Measurements from ENCODE around the gene SCGB1D1. TPM values are rescaled to one million over a fixed set of nuclear protein-coding genes. Genes with fewer than 3 reads are reported as not detected.

The SCGB1D1 gene
- total RNA-seq, 1 experiment from 2014 or later, result not detected

GRCh38 chr11:62152245-62153086, 37.5 kb upstream of the SCGB1D1 start:
- no peak for ATAC-seq
- CTCF ChIA-PET, result no interaction called here

GRCh38 chr11:62153087-62153395, 37.0 kb upstream of the SCGB1D1 start:
- CTCF ChIA-PET, result no interaction called here
- no peak overlapping the region for H3K9ac ChIP-seq (ENCODE audit: low read length)
- no TSS peak for BruUV-seq (replicated peaks)
- RAD21 ChIA-PET (ENCODE audit: low non-redundant PET in 1 of 2, low total read pairs in 2 of 2, uncharacterized antibody in 2 of 2, unreplicated experiment in 2 of 2), result no interaction called here
- H4K20me1 ChIP-seq (ENCODE audit: insufficient read depth), result no peaks in the 10 kb centered on the region
- no peaks in the 10 kb centered on the region for H3K4me1 ChIP-seq (ENCODE audit: control insufficient read depth in 1 of 2, insufficient read depth in 2 of 2, low read length in 2 of 2)
- no peak overlapping the region for H3K4me3 ChIP-seq (replicated peaks in 1 of 2; ENCODE audit: low read depth in 1 of 2, low read length in 2 of 2)
- H3K9me2 ChIP-seq (ENCODE audit: insufficient read depth), result no peaks in the 10 kb centered on the region
- TF ChIP-seq ZNF274 (IDR thresholded peaks at IDR 0.05; ENCODE audit: low read depth, low read length) (no peak), POLR2AphosphoS5 (IDR thresholded peaks at IDR 0.05; ENCODE audit: low read depth, low read length) (no peak)
- ATAC-seq (no peak), DNase-seq (ENCODE audit: low read depth, low spot score) (no peak)
- intact Hi-C loops (cut with micrococcal nuclease), result no loop called here
- POLR2A ChIA-PET, result interaction anchor here (0.6 kb wide), 1 partner anchor 270 kb away, joined by 3 read pairs; no protein-coding TSS in a partner anchor
- no peaks in the 10 kb centered on the region for H3K79me2 ChIP-seq (ENCODE audit: insufficient read depth, low read length)
- H2AFZ ChIP-seq (ENCODE audit: low read depth, low read length, poor library complexity, severe bottlenecking), result no peak overlapping the region
- no peak overlapping the region for H3K4me2 ChIP-seq (ENCODE audit: low read length)
- H3K9me3 ChIP-seq (ENCODE audit: control insufficient read depth in 1 of 2, insufficient read depth in 1 of 2, low read depth in 1 of 2, low read length in 2 of 2), result no peaks in the 10 kb centered on the region
- H3K27ac ChIP-seq (ENCODE audit: low read depth, low read length), result no peak overlapping the region
- H3K36me3 ChIP-seq (ENCODE audit: control insufficient read depth in 1 of 2, insufficient read depth in 2 of 2, low read length in 2 of 2), result peaks cover 19 to 31% of the 10 kb centered on the region in 2 experiments; a peak in 3 of 4 replicates
- H3K27me3 ChIP-seq (ENCODE audit: insufficient read depth, low read length), result no peaks in the 10 kb centered on the region

More at GRCh38 chr11:62152245-62153086, 37.5 kb upstream of the SCGB1D1 start:
- intact Hi-C loops (cut with micrococcal nuclease), result no loop called here
- Histone ChIP-seq H3K27me3 (ENCODE audit: insufficient read depth, low read length) (no peaks in the 10 kb centered on the region), H3K79me2 (ENCODE audit: insufficient read depth, low read length) (no peaks in the 10 kb centered on the region), H3K9me3 (ENCODE audit: control insufficient read depth in 1 of 2, insufficient read depth in 1 of 2, low read depth in 1 of 2, low read length in 2 of 2) (no peaks in the 10 kb centered on the region), H3K4me1 (ENCODE audit: control insufficient read depth in 1 of 2, insufficient read depth in 2 of 2, low read length in 2 of 2) (no peaks in the 10 kb centered on the region), H3K27ac (ENCODE audit: low read depth, low read length) (no peak overlapping the region), H4K20me1 (ENCODE audit: insufficient read depth) (no peaks in the 10 kb centered on the region), H3K4me3 (replicated peaks in 1 of 2; ENCODE audit: low read depth in 1 of 2, low read length in 2 of 2) (no peak overlapping the region), H3K9ac (ENCODE audit: low read length) (no peak overlapping the region), H3K4me2 (ENCODE audit: low read length) (no peak overlapping the region), H3K36me3 (ENCODE audit: control insufficient read depth in 1 of 2, insufficient read depth in 2 of 2, low read length in 2 of 2) (peaks cover 25 to 35% of the 10 kb centered on the region in 2 experiments; a peak in 3 of 4 replicates), H2AFZ (ENCODE audit: low read depth, low read length, poor library complexity, severe bottlenecking) (no peak overlapping the region), H3K9me2 (ENCODE audit: insufficient read depth) (no peaks in the 10 kb centered on the region)
- TSS peak; percentile 32 for BruUV-seq (replicated peaks)
- ChIA-PET POLR2A (no interaction called here), RAD21 (ENCODE audit: low non-redundant PET in 1 of 2, low total read pairs in 2 of 2, uncharacterized antibody in 2 of 2, unreplicated experiment in 2 of 2) (no interaction called here)
- DNase-seq (ENCODE audit: low read depth, low spot score), result no peak
- TF ChIP-seq SP1 (IDR thresholded peaks at IDR 0.05; ENCODE audit: low read depth), result no peak
